Measurements from ENCODE around the gene PPP2R1B. TPM values are rescaled to one million over a fixed set of nuclear protein-coding genes. Genes with fewer than 3 reads are reported as not detected.

Gene PPP2R1B
- total and polyA plus RNA-seq, 4 donors: 33.2 to 316 (median 52.5) TPM

DNA sequence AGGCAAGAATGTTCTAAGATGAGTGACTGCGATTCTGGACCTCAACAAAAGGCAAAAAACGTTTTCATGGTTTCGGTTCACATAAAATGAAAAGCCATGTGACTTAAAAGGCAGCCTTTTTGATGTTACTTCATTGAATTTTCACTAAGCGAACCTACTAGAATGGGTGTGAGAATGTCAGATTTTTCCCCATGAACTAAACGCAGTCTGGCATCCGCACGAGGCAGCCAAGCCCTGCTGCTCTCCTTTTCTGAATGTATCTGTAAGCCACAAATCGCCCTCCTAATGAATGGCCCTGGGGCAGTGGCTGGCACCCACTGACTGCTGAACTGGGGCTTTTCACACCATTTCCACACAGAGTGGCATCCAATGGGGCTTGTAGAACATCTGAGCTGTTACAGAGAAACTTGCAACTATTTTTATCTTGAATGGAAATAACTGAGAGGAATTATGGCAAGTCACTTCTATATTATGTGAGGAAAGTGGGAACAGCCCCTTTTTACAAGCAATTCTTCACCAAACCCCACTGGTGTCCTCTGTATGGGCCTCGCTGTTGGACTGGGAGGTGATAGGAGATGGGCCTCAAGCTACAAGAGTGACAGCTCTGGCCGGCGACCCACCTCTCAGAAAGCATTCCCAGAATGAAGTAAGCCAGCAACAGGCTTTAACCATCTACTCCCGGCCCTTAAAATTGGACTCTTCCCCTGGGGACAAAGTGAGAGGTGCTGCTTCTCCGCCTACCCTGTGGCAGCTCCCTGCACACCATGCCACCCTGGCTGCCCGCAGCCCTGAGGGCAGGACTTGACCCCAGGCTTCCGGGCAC lies 29.4 kb downstream of the PPP2R1B start (continued):
- TF ChIP-seq, protein P1, sequence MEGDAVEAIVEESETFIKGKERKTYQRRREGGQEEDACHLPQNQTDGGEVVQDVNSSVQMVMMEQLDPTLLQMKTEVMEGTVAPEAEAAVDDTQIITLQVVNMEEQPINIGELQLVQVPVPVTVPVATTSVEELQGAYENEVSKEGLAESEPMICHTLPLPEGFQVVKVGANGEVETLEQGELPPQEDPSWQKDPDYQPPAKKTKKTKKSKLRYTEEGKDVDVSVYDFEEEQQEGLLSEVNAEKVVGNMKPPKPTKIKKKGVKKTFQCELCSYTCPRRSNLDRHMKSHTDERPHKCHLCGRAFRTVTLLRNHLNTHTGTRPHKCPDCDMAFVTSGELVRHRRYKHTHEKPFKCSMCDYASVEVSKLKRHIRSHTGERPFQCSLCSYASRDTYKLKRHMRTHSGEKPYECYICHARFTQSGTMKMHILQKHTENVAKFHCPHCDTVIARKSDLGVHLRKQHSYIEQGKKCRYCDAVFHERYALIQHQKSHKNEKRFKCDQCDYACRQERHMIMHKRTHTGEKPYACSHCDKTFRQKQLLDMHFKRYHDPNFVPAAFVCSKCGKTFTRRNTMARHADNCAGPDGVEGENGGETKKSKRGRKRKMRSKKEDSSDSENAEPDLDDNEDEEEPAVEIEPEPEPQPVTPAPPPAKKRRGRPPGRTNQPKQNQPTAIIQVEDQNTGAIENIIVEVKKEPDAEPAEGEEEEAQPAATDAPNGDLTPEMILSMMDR (IDR thresholded peaks at IDR 0.05; ENCODE audit: low read depth, low read length, missing input control): no peak
- TF ChIP-seq NR2F2 (IDR thresholded peaks at IDR 0.05) (no peak), TAF1 (conservative IDR thresholded peaks at IDR 0.05) (peak; percentile 51), RXRA (IDR thresholded peaks at IDR 0.05) (peak; percentile 73 to 91), YY1 (IDR thresholded peaks at IDR 0.05) (no peak), RAD21 (IDR thresholded peaks at IDR 0.05) (no peak), HNF4G (IDR thresholded peaks at IDR 0.05) (peak; percentile 72)

DNA sequence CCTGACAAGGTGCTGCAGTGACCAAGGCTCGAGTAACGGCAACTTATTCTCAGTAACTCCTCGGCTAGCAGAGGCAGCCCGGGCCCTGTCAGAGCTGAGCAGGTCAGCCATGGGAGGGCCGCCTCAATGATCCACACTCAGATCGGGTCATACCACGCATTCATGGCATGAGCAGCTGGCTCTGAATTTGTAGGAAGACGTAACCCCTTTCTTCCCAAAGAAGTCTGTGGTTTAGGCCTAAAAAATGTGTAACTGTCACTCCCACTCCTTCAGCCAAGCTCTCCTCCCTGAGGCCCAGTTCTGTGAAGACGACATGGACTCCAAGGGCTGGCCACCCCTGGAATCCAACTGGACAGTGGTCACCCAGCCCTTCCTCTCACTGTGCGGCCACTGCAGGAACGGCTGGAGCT lies 30.0 kb downstream of the PPP2R1B start:
- WGBS: 56% methylated on average over 11 of the region's 11 CpGs
- H3K27me3 ChIP-seq (ENCODE audit: control insufficient read depth in 4 of 4, insufficient read depth in 4 of 4, low read length in 3 of 4): no peaks in the 10 kb centered on the region

DNA sequence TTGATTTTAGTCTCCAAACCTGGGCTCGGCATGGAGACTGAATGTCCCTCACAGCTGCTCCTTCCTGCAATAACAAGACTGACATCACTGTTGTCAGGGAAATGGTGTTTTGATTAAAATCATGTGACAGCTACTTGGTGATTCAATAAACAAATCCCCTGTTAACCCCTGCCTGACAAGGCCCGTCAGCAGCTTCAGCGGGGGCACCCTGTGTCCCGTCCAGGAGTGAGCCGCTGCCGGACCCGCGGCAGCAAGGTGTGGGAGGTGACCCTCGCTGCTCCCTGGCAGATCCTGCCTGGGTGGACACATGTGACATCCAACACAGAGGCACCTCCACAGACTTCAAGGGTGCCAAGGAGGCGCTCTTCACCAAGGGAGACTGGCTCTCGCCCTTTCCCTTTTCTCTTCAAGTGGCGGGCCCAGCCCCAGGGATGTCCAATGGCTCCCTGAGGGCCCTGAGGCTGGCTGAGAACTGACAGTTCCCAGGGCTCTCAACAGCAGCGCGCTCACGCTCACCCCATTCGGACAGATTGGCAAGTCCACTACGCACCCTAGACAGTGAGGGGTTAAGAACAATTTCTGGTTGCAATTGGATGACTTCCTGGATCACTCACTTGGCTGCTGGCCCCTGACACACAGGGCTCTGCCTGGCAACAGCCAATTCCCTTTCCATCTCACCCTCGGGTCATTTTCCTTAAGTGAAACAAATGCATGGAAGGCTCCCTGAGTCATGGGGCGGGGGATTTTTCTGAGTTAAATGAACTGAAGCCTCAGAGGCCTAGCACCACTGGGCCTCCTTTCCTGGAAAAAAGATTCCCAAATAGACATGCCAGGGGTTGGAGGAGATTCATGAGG lies 30.7 kb downstream of the PPP2R1B start:
- WGBS: 26% methylated on average over 19 of the region's 19 CpGs
- H3K36me3 ChIP-seq (ENCODE audit: control insufficient read depth in 4 of 4, insufficient read depth in 3 of 4, low read depth in 1 of 4, low read length in 3 of 4): peaks cover 0 to 3% (median under 1%) of the 10 kb centered on the region in 4 donors
- H3K4me1 ChIP-seq (ENCODE audit: control insufficient read depth in 4 of 4, insufficient read depth in 4 of 4, low read length in 3 of 4): peaks cover 19 to 83% (median 53%) of the 10 kb centered on the region in 4 donors
- peak overlapping the region; percentile 76 to 78 for H3K9ac ChIP-seq (ENCODE audit: low read depth in 1 of 2, low read length in 2 of 2)
- H3K9me3 ChIP-seq (ENCODE audit: control insufficient read depth in 4 of 4, low read length in 3 of 4): no peaks in the 10 kb centered on the region
- peak overlapping the region; percentile 5 to 30 (median 12) for H3K4me3 ChIP-seq (ENCODE audit: low read depth in 1 of 3, low read length in 3 of 3)
- H3K27me3 ChIP-seq (ENCODE audit: control insufficient read depth in 4 of 4, insufficient read depth in 4 of 4, low read length in 3 of 4): no peaks in the 10 kb centered on the region
- peak overlapping the region; percentile 97 to 98 for H3K27ac ChIP-seq (ENCODE audit: low read depth in 1 of 2, low read length in 2 of 2)
- DNase-seq (ENCODE audit: low spot score): no peak
- TF ChIP-seq NR2F2 (IDR thresholded peaks at IDR 0.05) (peak; percentile 61), EGR1 (IDR thresholded peaks at IDR 0.05; ENCODE audit: low read depth in 2 of 2) (peak in 1 of 2 donors; percentile 15), RXRA (IDR thresholded peaks at IDR 0.05) (peak; percentile 58 to 71), FOXA1 (IDR thresholded peaks at IDR 0.05) (no peak), TAF1 (conservative IDR thresholded peaks at IDR 0.05) (no peak), JUND (IDR thresholded peaks at IDR 0.05) (peak; percentile 54 to 65)
- TF ChIP-seq, protein P2, sequence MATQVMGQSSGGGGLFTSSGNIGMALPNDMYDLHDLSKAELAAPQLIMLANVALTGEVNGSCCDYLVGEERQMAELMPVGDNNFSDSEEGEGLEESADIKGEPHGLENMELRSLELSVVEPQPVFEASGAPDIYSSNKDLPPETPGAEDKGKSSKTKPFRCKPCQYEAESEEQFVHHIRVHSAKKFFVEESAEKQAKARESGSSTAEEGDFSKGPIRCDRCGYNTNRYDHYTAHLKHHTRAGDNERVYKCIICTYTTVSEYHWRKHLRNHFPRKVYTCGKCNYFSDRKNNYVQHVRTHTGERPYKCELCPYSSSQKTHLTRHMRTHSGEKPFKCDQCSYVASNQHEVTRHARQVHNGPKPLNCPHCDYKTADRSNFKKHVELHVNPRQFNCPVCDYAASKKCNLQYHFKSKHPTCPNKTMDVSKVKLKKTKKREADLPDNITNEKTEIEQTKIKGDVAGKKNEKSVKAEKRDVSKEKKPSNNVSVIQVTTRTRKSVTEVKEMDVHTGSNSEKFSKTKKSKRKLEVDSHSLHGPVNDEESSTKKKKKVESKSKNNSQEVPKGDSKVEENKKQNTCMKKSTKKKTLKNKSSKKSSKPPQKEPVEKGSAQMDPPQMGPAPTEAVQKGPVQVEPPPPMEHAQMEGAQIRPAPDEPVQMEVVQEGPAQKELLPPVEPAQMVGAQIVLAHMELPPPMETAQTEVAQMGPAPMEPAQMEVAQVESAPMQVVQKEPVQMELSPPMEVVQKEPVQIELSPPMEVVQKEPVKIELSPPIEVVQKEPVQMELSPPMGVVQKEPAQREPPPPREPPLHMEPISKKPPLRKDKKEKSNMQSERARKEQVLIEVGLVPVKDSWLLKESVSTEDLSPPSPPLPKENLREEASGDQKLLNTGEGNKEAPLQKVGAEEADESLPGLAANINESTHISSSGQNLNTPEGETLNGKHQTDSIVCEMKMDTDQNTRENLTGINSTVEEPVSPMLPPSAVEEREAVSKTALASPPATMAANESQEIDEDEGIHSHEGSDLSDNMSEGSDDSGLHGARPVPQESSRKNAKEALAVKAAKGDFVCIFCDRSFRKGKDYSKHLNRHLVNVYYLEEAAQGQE (IDR thresholded peaks at IDR 0.05): peak; percentile 76
- TF ChIP-seq, protein P3, sequence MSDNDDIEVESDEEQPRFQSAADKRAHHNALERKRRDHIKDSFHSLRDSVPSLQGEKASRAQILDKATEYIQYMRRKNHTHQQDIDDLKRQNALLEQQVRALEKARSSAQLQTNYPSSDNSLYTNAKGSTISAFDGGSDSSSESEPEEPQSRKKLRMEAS (IDR thresholded peaks at IDR 0.05): peak; percentile 45
- TF ChIP-seq, protein P1 (IDR thresholded peaks at IDR 0.05; ENCODE audit: low read depth, low read length, missing input control): no peak
- TF ChIP-seq, protein P4, sequence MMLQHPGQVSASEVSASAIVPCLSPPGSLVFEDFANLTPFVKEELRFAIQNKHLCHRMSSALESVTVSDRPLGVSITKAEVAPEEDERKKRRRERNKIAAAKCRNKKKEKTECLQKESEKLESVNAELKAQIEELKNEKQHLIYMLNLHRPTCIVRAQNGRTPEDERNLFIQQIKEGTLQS (IDR thresholded peaks at IDR 0.05): peak; percentile 32

More for the DNA sequence above, 30.0 kb downstream of the PPP2R1B start:
- Histone ChIP-seq H3K9me3 (ENCODE audit: control insufficient read depth in 4 of 4, low read length in 3 of 4) (no peaks in the 10 kb centered on the region), H3K4me1 (ENCODE audit: control insufficient read depth in 4 of 4, insufficient read depth in 4 of 4, low read length in 3 of 4) (peaks cover 19 to 80% (median 51%) of the 10 kb centered on the region in 4 donors), H3K4me3 (ENCODE audit: low read depth in 1 of 3, low read length in 3 of 3) (no peak overlapping the region), H3K27ac (ENCODE audit: low read depth in 1 of 2, low read length in 2 of 2) (peak overlapping the region; percentile 97 to 98), H3K36me3 (ENCODE audit: control insufficient read depth in 4 of 4, insufficient read depth in 3 of 4, low read depth in 1 of 4, low read length in 3 of 4) (peaks cover 0 to 9% (median 6%) of the 10 kb centered on the region in 4 donors), H3K9ac (ENCODE audit: low read depth in 1 of 2, low read length in 2 of 2) (peak overlapping the region; percentile 76 to 78)
- TF ChIP-seq, protein P4 (IDR thresholded peaks at IDR 0.05): no peak
- TF ChIP-seq HNF4G (IDR thresholded peaks at IDR 0.05) (no peak), RAD21 (IDR thresholded peaks at IDR 0.05) (no peak), SP1 (IDR thresholded peaks at IDR 0.05) (no peak), HNF4A (conservative IDR thresholded peaks at IDR 0.05) (no peak), EGR1 (IDR thresholded peaks at IDR 0.05; ENCODE audit: low read depth in 2 of 2) (no peak), RXRA (IDR thresholded peaks at IDR 0.05) (no peak), FOXA2 (IDR thresholded peaks at IDR 0.05) (no peak), YY1 (IDR thresholded peaks at IDR 0.05) (no peak)
- TF ChIP-seq, protein P3 (IDR thresholded peaks at IDR 0.05): no peak
- no peak for DNase-seq (ENCODE audit: low spot score)

Measured in liver (tissue), 9 donors.